Neural cell (in vitro differentiated cells): ENCODE measurements around the gene FHDC1. TPM values are rescaled to one million over a fixed set of nuclear protein-coding genes. Genes with fewer than 3 reads are reported as not detected.

Source experiments
- H2AFZ ChIP-seq: fragments of 200-600, 300-800 bp; sonication (generic), shearing (Covaris generic); 2 replicates; pipeline ENCODE4 v1.6.0; 2014; ENCODE audit warnings: low read depth, mild to moderate bottlenecking, antibody characterized with exemption, low read length, moderate library complexity
- H3F3A ChIP-seq: fragments of 200-600 bp; shearing (Covaris generic); 2 replicates; pipeline ENCODE4 v1.6.1; 2016; ENCODE audit warnings: mild to moderate bottlenecking, moderate library complexity, mixed read lengths, antibody characterized with exemption, low read length; ENCODE audit not compliant: insufficient read depth, poor library complexity, severe bottlenecking
- H3K27ac ChIP-seq: fragments of 200-600, 300-800 bp; sonication (generic), shearing (Covaris generic); 2 replicates; pipeline ENCODE4 v1.5.1; 2014; ENCODE audit warnings: mild to moderate bottlenecking, low read length, moderate library complexity
- H3K27me3 ChIP-seq: fragments of 300-800, 200-600 bp; sonication (generic), shearing (Covaris generic); 2 replicates; pipeline ENCODE4 v1.6.0; 2014; ENCODE audit warnings: mild to moderate bottlenecking, low read depth, low read length, moderate library complexity; ENCODE audit not compliant: insufficient read depth
- H3K36me3 ChIP-seq: fragments of 300-800, 200-600 bp; sonication (generic), shearing (Covaris generic); 2 replicates; pipeline ENCODE4 v1.5.1; 2014; ENCODE audit warnings: mild to moderate bottlenecking, antibody characterized with exemption, low read length, moderate library complexity; ENCODE audit not compliant: insufficient read depth
- H3K4me2 ChIP-seq: fragments of 300-800, 200-600 bp; sonication (generic), shearing (Covaris generic); 2 replicates; pipeline ENCODE4 v1.6.0; 2014; ENCODE audit warnings: mild to moderate bottlenecking, low read length
- H3K4me3 ChIP-seq: fragments of 300-800, 200-600 bp; sonication (generic), shearing (Covaris generic); 2 replicates; pipeline ENCODE4 v1.5.1; 2014; ENCODE audit warnings: mild to moderate bottlenecking, low read length, moderate library complexity
- H3K79me2 ChIP-seq: fragments of 200-600 bp; shearing (Covaris generic); replicated peaks from 2 replicates; pipeline ENCODE4 v1.6.0; 2014; ENCODE audit warnings: mild to moderate bottlenecking, low read length, moderate library complexity; ENCODE audit not compliant: insufficient read depth
- H3K9ac ChIP-seq: fragments of 300-800, 200-600 bp; sonication (generic), shearing (Covaris generic); 2 replicates; pipeline ENCODE4 v1.6.1; 2016; ENCODE audit warnings: mild to moderate bottlenecking, low read length, mixed read lengths
- H3K9me2 ChIP-seq: fragments of 200-600 bp; shearing (Covaris generic); 2 replicates; pipeline ENCODE4 v1.6.1; 2016; ENCODE audit warnings: mild to moderate bottlenecking, low read length, mixed read lengths; ENCODE audit not compliant: insufficient read depth
- H3K9me3 ChIP-seq: fragments of 200-600, 300-800 bp; sonication (generic), shearing (Covaris generic); 2 replicates; pipeline ENCODE4 v1.6.1; 2016; ENCODE audit warnings: mild to moderate bottlenecking, mixed run types, low read length, moderate library complexity, mixed read lengths
- H4K20me1 ChIP-seq: fragments of 200-600 bp; shearing (Covaris generic); 2 replicates; pipeline ENCODE4 v1.6.1; 2016; ENCODE audit warnings: mild to moderate bottlenecking, mixed run types; ENCODE audit not compliant: insufficient read depth
- EP300 ChIP-seq: fragments of 450-650 bp; conservative IDR thresholded peaks from 2 replicates; pipeline ENCODE4 v1.6.1; 2014; ENCODE audit warnings: antibody characterized with exemption, mild to moderate bottlenecking, moderate library complexity; ENCODE audit not compliant: poor library complexity, severe bottlenecking
- EZH2 ChIP-seq: fragments of 200-600, 300-800 bp; shearing (Covaris generic), sonication (generic); IDR thresholded peaks from 2 replicates; pipeline ENCODE4 v1.6.1; 2014; ENCODE audit warnings: antibody characterized with exemption, low read length, borderline replicate concordance, mild to moderate bottlenecking; ENCODE audit not compliant: insufficient read depth, poor library complexity, severe bottlenecking
- MXI1 ChIP-seq: fragments of 450-650 bp; conservative IDR thresholded peaks from 2 replicates; pipeline ENCODE4 v1.6.1; 2014; ENCODE audit warnings: antibody characterized with exemption, mild to moderate bottlenecking; ENCODE audit not compliant: poor library complexity, severe bottlenecking
- POLR2AphosphoS5 ChIP-seq: IDR thresholded peaks from 2 replicates; pipeline ENCODE4 v1.6.1; 2012
- RAD21 ChIP-seq: fragments of 450-650 bp; conservative IDR thresholded peaks from 2 replicates; pipeline ENCODE4 v1.6.1; 2014; ENCODE audit warnings: antibody characterized with exemption, mild to moderate bottlenecking, moderate library complexity
- REST ChIP-seq: IDR thresholded peaks from 2 replicates; pipeline ENCODE4 v1.6.1; 2012; ENCODE audit warnings: borderline replicate concordance
- SMC3 ChIP-seq: fragments of 450-650 bp; conservative IDR thresholded peaks from 2 replicates; pipeline ENCODE4 v1.6.1; 2014; ENCODE audit warnings: antibody characterized with exemption, mild to moderate bottlenecking, moderate library complexity; ENCODE audit not compliant: poor library complexity
- TAF1 ChIP-seq: IDR thresholded peaks from 2 replicates; pipeline ENCODE4 v1.6.1; 2012; ENCODE audit warnings: low read depth
- polyA plus RNA-seq: library from polyadenylated mRNA; depleted of rRNA; stranded (reverse); fragments of >200 nt; gene quantifications from 2 replicates; pipeline ENCODE4 v1.2.3, GENCODE V29; 2014
- TF ChIP-seq, protein P1 (sequence below): fragments of 450-650 bp; IDR thresholded peaks from 2 replicates; pipeline ENCODE4 v1.5.1; 2014; ENCODE audit warnings: antibody characterized with exemption, mild to moderate bottlenecking, moderate library complexity; ENCODE audit not compliant: poor library complexity, severe bottlenecking

FHDC1 gene
- polyA plus RNA-seq, 1 donor from 2014 or later, result 11.4 TPM

DNA sequence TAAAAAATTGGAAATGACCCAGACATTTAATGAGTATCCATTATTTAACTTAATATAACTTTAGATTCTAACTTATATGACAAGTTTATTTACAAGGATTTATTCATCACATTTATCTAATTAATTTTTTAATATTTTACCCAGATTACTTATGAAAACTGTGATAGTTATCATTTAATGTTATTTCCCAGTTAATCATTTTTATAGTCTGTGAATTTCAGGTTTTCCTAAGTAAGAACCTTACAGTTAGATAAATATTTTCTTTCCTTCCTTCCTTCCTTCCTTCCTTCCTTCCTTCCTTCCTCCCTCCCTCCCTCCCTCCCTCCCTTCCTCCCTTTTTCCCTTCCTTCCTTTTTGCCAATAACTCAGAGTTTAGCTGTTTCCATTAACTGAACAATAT is 14.8 kb upstream of the FHDC1 start:
- Histone ChIP-seq H3K79me2 (no peaks in the 10 kb centered on the region), H3K9me3 (peaks cover 5% of the 10 kb centered on the region), H3K36me3 (peaks cover 9% of the 10 kb centered on the region), H3K4me3 (no peak overlapping the region), H3K9me2 (no peaks in the 10 kb centered on the region), H3K4me2 (no peak overlapping the region), H3F3A (no peaks in the 10 kb centered on the region), H2AFZ (no peak overlapping the region), H3K27ac (no peak overlapping the region), H3K9ac (no peak overlapping the region), H4K20me1 (no peaks in the 10 kb centered on the region), H3K27me3 (no peaks in the 10 kb centered on the region)
- TF ChIP-seq POLR2AphosphoS5 (no peak), REST (no peak), EZH2 (no peak), SMC3 (no peak), MXI1 (no peak), RAD21 (no peak), EP300 (no peak), TAF1 (no peak)
- TF ChIP-seq, protein P1, sequence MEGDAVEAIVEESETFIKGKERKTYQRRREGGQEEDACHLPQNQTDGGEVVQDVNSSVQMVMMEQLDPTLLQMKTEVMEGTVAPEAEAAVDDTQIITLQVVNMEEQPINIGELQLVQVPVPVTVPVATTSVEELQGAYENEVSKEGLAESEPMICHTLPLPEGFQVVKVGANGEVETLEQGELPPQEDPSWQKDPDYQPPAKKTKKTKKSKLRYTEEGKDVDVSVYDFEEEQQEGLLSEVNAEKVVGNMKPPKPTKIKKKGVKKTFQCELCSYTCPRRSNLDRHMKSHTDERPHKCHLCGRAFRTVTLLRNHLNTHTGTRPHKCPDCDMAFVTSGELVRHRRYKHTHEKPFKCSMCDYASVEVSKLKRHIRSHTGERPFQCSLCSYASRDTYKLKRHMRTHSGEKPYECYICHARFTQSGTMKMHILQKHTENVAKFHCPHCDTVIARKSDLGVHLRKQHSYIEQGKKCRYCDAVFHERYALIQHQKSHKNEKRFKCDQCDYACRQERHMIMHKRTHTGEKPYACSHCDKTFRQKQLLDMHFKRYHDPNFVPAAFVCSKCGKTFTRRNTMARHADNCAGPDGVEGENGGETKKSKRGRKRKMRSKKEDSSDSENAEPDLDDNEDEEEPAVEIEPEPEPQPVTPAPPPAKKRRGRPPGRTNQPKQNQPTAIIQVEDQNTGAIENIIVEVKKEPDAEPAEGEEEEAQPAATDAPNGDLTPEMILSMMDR, result no peak

DNA sequence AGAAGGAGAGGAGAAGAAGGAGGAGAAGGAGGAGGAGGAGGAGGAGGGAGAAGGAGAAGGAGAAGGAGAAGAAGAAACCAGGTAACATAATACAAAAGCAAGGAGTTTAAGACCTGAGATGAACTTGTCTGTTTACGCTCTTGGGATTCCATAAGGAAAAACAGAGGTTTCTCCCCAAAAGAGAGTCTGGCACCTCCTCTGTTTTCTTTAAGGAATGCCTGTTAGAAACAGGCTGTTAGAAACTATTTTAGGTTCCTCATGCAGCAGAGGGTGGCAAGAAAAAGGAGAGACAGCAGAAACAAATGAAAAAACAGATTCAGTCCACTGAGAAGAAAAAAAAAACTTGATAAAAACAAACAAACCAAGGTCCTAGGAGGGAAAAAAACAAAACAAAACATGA is 10.3 kb upstream of the FHDC1 start:
- Histone ChIP-seq H3K36me3 (no peaks in the 10 kb centered on the region), H3K27ac (no peak overlapping the region), H3K9ac (no peak overlapping the region), H3K9me3 (no peaks in the 10 kb centered on the region), H3K4me3 (no peak overlapping the region), H4K20me1 (no peaks in the 10 kb centered on the region), H2AFZ (no peak overlapping the region), H3K27me3 (no peaks in the 10 kb centered on the region), H3K4me2 (no peak overlapping the region), H3K9me2 (no peaks in the 10 kb centered on the region), H3F3A (no peaks in the 10 kb centered on the region), H3K79me2 (no peaks in the 10 kb centered on the region)
- no peak for TF ChIP-seq RAD21
- TF ChIP-seq EZH2, result no peak
- TF ChIP-seq TAF1, result no peak
- TF ChIP-seq POLR2AphosphoS5, result no peak
- no peak for TF ChIP-seq REST
- TF ChIP-seq EP300, result no peak
- TF ChIP-seq, protein P1, result no peak
- TF ChIP-seq MXI1, result no peak
- no peak for TF ChIP-seq SMC3
